Inferior parietal cortex (tissue), 1 donor: Measurements from ENCODE around the gene HCRTR2.

ENCODE experiments used
- DNase-seq: peaks from one replicate; pipeline ENCODE4 v3.0.0-alpha.2; 2016; ENCODE audit errors: extremely low spot score

Gene HCRTR2

DNA sequence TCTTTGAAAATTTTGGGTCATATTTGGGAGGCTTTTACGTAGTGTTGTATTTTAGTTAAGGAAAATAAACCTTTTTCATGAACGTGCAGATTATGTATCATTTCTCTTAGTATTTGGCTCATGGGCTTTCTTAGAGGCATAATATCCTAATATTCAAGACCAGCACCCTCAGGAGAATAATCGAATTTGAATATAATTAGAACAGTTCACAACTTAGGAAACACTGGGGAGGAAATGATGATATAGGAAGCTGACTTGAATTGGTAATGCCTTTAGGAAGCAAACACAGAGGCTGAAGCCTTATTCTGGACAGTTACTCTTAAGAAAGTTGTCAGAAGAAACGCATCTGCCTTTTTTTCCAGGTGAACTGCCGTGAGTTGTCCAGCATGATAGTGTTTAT is 152.9 kb downstream of the HCRTR2 start, which contains the start of gene GFRAL:
TSS of gene GFRAL (plus strand) at position 301 of the 400 bp plus-strand sequence. CDS start at position 387, 86 bp downstream.
- no peak for DNase-seq
